Measurements from ENCODE around the gene TMEM231. TPM values are rescaled to one million over a fixed set of nuclear protein-coding genes. Genes with fewer than 3 reads are reported as not detected.

The TMEM231 gene
- total and polyA plus RNA-seq, 8 donors: 8.2 to 25.8 (median 22.6) TPM

GRCh38 chr16:75589306-75589705 is 33.3 kb upstream of the TMEM231 start:
- no peak overlapping the region for H3K4me3 ChIP-seq
- TF ChIP-seq, protein P1, sequence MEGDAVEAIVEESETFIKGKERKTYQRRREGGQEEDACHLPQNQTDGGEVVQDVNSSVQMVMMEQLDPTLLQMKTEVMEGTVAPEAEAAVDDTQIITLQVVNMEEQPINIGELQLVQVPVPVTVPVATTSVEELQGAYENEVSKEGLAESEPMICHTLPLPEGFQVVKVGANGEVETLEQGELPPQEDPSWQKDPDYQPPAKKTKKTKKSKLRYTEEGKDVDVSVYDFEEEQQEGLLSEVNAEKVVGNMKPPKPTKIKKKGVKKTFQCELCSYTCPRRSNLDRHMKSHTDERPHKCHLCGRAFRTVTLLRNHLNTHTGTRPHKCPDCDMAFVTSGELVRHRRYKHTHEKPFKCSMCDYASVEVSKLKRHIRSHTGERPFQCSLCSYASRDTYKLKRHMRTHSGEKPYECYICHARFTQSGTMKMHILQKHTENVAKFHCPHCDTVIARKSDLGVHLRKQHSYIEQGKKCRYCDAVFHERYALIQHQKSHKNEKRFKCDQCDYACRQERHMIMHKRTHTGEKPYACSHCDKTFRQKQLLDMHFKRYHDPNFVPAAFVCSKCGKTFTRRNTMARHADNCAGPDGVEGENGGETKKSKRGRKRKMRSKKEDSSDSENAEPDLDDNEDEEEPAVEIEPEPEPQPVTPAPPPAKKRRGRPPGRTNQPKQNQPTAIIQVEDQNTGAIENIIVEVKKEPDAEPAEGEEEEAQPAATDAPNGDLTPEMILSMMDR (IDR thresholded peaks at IDR 0.05): no peak
- intact Hi-C loops (cut with DNase I): no loop called here

GRCh38 chr16:75588716-75589115 is 32.7 kb upstream of the TMEM231 start:
- H3K9me3 ChIP-seq: no peaks in the 10 kb centered on the region
- no peaks in the 10 kb centered on the region for H3K27me3 ChIP-seq
- DNase-seq (no peak), ATAC-seq (no peak)
- H3K4me1 ChIP-seq: no peaks in the 10 kb centered on the region
- H3K27ac ChIP-seq: no peak overlapping the region
- H3K4me3 ChIP-seq: no peak overlapping the region
- intact Hi-C loops (cut with DNase I): no loop called here
- TF ChIP-seq, protein P1 (IDR thresholded peaks at IDR 0.05): no peak
- peaks cover 0 to 15% of the 10 kb centered on the region in 2 donors for H3K36me3 ChIP-seq

More at GRCh38 chr16:75589306-75589705, 33.3 kb upstream of the TMEM231 start:
- Histone ChIP-seq H3K9me3 (no peaks in the 10 kb centered on the region), H3K4me1 (no peaks in the 10 kb centered on the region), H3K27ac (no peak overlapping the region), H3K36me3 (peaks cover 0 to 15% of the 10 kb centered on the region in 2 donors), H3K27me3 (no peaks in the 10 kb centered on the region)
- ATAC-seq (no peak), DNase-seq (no peak)

DNA sequence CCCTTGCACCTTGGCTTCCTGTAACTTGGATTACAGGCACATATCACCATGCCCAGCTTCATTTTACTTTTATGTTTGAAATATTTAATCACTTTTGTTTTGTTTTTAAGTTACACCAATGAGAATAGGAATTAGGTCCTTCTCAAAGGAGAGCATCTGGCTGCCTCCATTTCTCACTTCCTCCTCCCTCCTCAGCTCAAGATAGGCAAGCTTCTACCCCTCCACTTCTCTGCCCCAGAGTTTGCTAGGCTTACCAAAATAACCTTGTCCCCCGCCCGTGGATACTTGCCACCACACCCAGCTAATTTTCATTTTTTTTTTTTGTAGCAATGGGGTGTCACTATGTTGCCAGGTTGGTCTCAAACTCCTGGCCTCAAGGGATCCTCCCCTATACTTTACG is 28.1 kb upstream of the TMEM231 start:
- H3K4me3 ChIP-seq: no peak overlapping the region
- intact Hi-C loops (cut with DNase I): no loop called here
- no peak for ATAC-seq

DNA sequence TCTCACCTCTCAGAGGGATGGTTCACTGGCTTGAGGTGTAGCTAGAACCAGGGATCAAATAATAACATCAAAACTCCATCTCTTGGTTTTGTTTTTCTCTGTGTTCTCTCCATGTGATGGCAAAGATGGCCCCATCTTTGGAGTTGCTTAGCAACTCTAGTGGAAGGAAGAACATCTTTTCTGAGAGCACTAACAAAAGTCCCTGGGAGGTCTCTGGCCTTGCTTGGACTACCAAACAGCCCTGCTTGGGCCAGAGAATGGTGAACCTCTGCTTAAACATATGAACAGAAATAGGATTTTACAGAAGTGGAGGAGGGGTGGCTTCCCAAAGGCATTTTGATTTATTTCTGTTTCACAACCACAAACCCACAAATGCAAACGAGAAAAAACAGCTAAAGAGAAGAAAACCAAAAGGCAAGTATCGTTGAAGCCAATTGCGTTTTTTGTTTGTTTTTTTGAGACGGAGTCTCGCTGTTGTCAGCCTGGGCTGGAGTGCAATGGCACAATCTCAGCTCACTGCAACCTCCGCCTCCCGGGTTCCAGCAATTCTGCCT is 23.3 kb upstream of the TMEM231 start:
- ATAC-seq: no peak
- TF ChIP-seq, protein P1 (IDR thresholded peaks at IDR 0.05): no peak
- Histone ChIP-seq H3K9me3 (no peaks in the 10 kb centered on the region), H3K4me3 (no peak overlapping the region), H3K36me3 (peaks cover 0 to 73% of the 10 kb centered on the region in 2 donors), H3K27me3 (no peaks in the 10 kb centered on the region), H3K27ac (no peak overlapping the region), H3K4me1 (peaks cover 0 to 7% of the 10 kb centered on the region in 2 donors)
- DNase-seq: no peak
- intact Hi-C loops (cut with DNase I): no loop called here

More for the DNA sequence above, 28.1 kb upstream of the TMEM231 start:
- Histone ChIP-seq H3K27me3 (no peaks in the 10 kb centered on the region), H3K4me1 (no peaks in the 10 kb centered on the region), H3K36me3 (peaks cover 0 to 41% of the 10 kb centered on the region in 2 donors), H3K9me3 (no peaks in the 10 kb centered on the region), H3K27ac (no peak overlapping the region)
- TF ChIP-seq, protein P1 (IDR thresholded peaks at IDR 0.05): no peak
- DNase-seq: no peak

GRCh38 chr16:75578725-75579124 is 22.7 kb upstream of the TMEM231 start:
- no peak for ATAC-seq
- Histone ChIP-seq H3K4me1 (peaks cover 0 to 14% of the 10 kb centered on the region in 2 donors), H3K9me3 (no peaks in the 10 kb centered on the region), H3K36me3 (peaks cover 0 to 80% of the 10 kb centered on the region in 2 donors), H3K27me3 (no peaks in the 10 kb centered on the region), H3K27ac (no peak overlapping the region), H3K4me3 (no peak overlapping the region)
- no peak for DNase-seq
- TF ChIP-seq, protein P1 (IDR thresholded peaks at IDR 0.05): no peak
- intact Hi-C loops (cut with DNase I): no loop called here
